HL-60 (cell line): ENCODE measurements around the gene RIN2.

ENCODE experiments used
- DNase-seq, 2 experiments: peaks; one replicate each; pipeline ENCODE4 v3.0.0-alpha.2; 2010 to 2020; ENCODE audit warnings: low read depth in 1 of 2, low spot score in 1 of 2
- H3K27ac ChIP-seq: fragments of 250-450 bp; sonication (Bioruptor Pico); replicated peaks from 2 replicates; pipeline ENCODE4 v1.5.1; 2020; ENCODE audit warnings: mild to moderate bottlenecking, moderate library complexity
- H3K27me3 ChIP-seq: fragments of 250-450 bp; sonication (Bioruptor Pico); 2 replicates; pipeline ENCODE4 v1.5.1; 2021; ENCODE audit warnings: mild to moderate bottlenecking, moderate library complexity; ENCODE audit not compliant: insufficient read depth, poor library complexity, severe bottlenecking
- H3K4me3 ChIP-seq: replicated peaks from 2 replicates; pipeline ENCODE4 v1.5.1; 2011; ENCODE audit warnings: mild to moderate bottlenecking, control low read depth, low read length; ENCODE audit not compliant: insufficient read depth
- CTCF ChIP-seq: IDR thresholded peaks from one replicate; pipeline ENCODE4 v1.5.1; 2011; ENCODE audit warnings: low read length, control low read depth, inconsistent platforms; ENCODE audit not compliant: insufficient read depth
- GABPA ChIP-seq: IDR thresholded peaks from 2 replicates; pipeline ENCODE4 v1.6.1; 2012; ENCODE audit warnings: low read depth
- POLR2AphosphoS5 ChIP-seq: IDR thresholded peaks from 2 replicates; pipeline ENCODE4 v1.6.1; 2012; ENCODE audit warnings: low read depth
- REST ChIP-seq: IDR thresholded peaks from 2 replicates; pipeline ENCODE4 v1.6.1; 2012; ENCODE audit warnings: low read depth; ENCODE audit not compliant: insufficient replicate concordance
- SPI1 ChIP-seq: IDR thresholded peaks from 2 replicates; pipeline ENCODE4 v1.6.1; 2012; ENCODE audit warnings: low read depth, mild to moderate bottlenecking, borderline replicate concordance

RIN2 gene

GRCh38 chr20:19765266-19765665 lies 7.2 kb downstream of the RIN2 start:
- no peak for TF ChIP-seq GABPA
- no peak for TF ChIP-seq CTCF
- TF ChIP-seq REST: no peak
- TF ChIP-seq POLR2AphosphoS5: no peak
- TF ChIP-seq SPI1: no peak
- no peak overlapping the region for H3K4me3 ChIP-seq
- no peak overlapping the region for H3K27ac ChIP-seq
- H3K27me3 ChIP-seq: peaks cover 2% of the 10 kb centered on the region
- no peak for DNase-seq

- no peak for TF ChIP-seq POLR2AphosphoS5
- no peak for TF ChIP-seq GABPA
- no peak overlapping the region for H3K4me3 ChIP-seq
- H3K27ac ChIP-seq: no peak overlapping the region
- H3K27me3 ChIP-seq: peaks cover 2% of the 10 kb centered on the region
- DNase-seq: no peak
Measured at GRCh38 chr20:19765913-19766312, 7.9 kb downstream of the RIN2 start.

- no peak overlapping the region for H3K27ac ChIP-seq
- peaks cover 2% of the 10 kb centered on the region for H3K27me3 ChIP-seq
- no peak for DNase-seq
- no peak overlapping the region for H3K4me3 ChIP-seq
- TF ChIP-seq REST: no peak
- no peak for TF ChIP-seq CTCF
- TF ChIP-seq SPI1: no peak
- TF ChIP-seq GABPA: no peak
- no peak for TF ChIP-seq POLR2AphosphoS5
Measured at GRCh38 chr20:19767070-19767469, 9.0 kb downstream of the RIN2 start.

- Histone ChIP-seq H3K27me3 (peaks cover 2% of the 10 kb centered on the region), H3K27ac (no peak overlapping the region), H3K4me3 (no peak overlapping the region)
- no peak for TF ChIP-seq REST
- no peak for TF ChIP-seq POLR2AphosphoS5
- no peak for TF ChIP-seq GABPA
- TF ChIP-seq SPI1: no peak
- TF ChIP-seq CTCF: no peak
- no peak for DNase-seq
Measured at GRCh38 chr20:19768325-19768842, 10.3 kb downstream of the RIN2 start.
